Loucy (cell line): Measurements from ENCODE around the gene ITPRIP.

ENCODE experiments used
- H2AFZ ChIP-seq: fragments of 200-600 bp; sonication (generic); 2 replicates; pipeline ENCODE4 v1.6.0; 2016; ENCODE audit warnings: antibody characterized with exemption, mild to moderate bottlenecking, low read length, moderate library complexity
- H3F3A ChIP-seq: fragments of 200-600 bp; 2 replicates; pipeline ENCODE4 v1.6.0; 2016; ENCODE audit warnings: antibody characterized with exemption, low read depth, mild to moderate bottlenecking
- H3K27me3 ChIP-seq: fragments of 200-600 bp; sonication (generic); 2 replicates; pipeline ENCODE4 v1.6.1; 2014; ENCODE audit warnings: low read length, mild to moderate bottlenecking; ENCODE audit not compliant: insufficient read depth, poor library complexity, severe bottlenecking
- H3K36me3 ChIP-seq: fragments of 200-600 bp; sonication (generic); 2 replicates; pipeline ENCODE4 v1.6.1; 2016; ENCODE audit warnings: low read length; ENCODE audit not compliant: insufficient read depth
- H3K4me1 ChIP-seq: fragments of 200-600 bp; sonication (generic); 2 replicates; pipeline ENCODE4 v1.5.1; 2014; ENCODE audit warnings: low read length, mild to moderate bottlenecking; ENCODE audit not compliant: insufficient read depth, poor library complexity, severe bottlenecking
- H3K4me2 ChIP-seq: fragments of 200-600 bp; sonication (generic); 2 replicates; pipeline ENCODE4 v1.6.0; 2014; ENCODE audit warnings: antibody characterized with exemption, low read length, low read depth, mild to moderate bottlenecking; ENCODE audit not compliant: poor library complexity, severe bottlenecking
- H3K4me3 ChIP-seq: fragments of 200-600 bp; sonication (generic); 2 replicates; pipeline ENCODE4 v1.5.1; 2014; ENCODE audit warnings: low read length, mild to moderate bottlenecking, mixed read lengths; ENCODE audit not compliant: poor library complexity, severe bottlenecking
- H3K79me2 ChIP-seq: fragments of 200-600 bp; sonication (generic); 2 replicates; pipeline ENCODE4 v1.6.1; 2014; ENCODE audit warnings: low read length; ENCODE audit not compliant: insufficient read depth
- H3K9ac ChIP-seq: fragments of 200-600 bp; sonication (generic); 2 replicates; pipeline ENCODE4 v1.6.0; 2014; ENCODE audit warnings: mild to moderate bottlenecking, low read depth, low read length, moderate library complexity; ENCODE audit not compliant: poor library complexity, severe bottlenecking
- H3K9me2 ChIP-seq: fragments of 200-600 bp; sonication (generic); replicated peaks from 2 replicates; pipeline ENCODE4 v1.6.1; 2016; ENCODE audit warnings: low read depth, low read length, mixed read lengths
- H3K9me3 ChIP-seq: fragments of 200-600 bp; sonication (generic); 2 replicates; pipeline ENCODE4 v1.6.1; 2014; ENCODE audit warnings: mild to moderate bottlenecking, antibody characterized with exemption, low read length, low read depth; ENCODE audit not compliant: insufficient read depth
- H4K20me1 ChIP-seq: fragments of 200-600 bp; sonication (generic); 2 replicates; pipeline ENCODE4 v1.6.0; 2014; ENCODE audit warnings: antibody characterized with exemption, low read length, mild to moderate bottlenecking; ENCODE audit not compliant: insufficient read depth, poor library complexity, severe bottlenecking
- CTCF ChIP-seq: fragments of 200-600 bp; sonication (generic); conservative IDR thresholded peaks from 2 replicates; pipeline ENCODE4 v1.5.1; 2014; ENCODE audit warnings: mild to moderate bottlenecking, antibody characterized with exemption, low read length
- EZH2phosphoT487 ChIP-seq: fragments of 200-600 bp; IDR thresholded peaks from 2 replicates; pipeline ENCODE4 v1.6.1; 2018; ENCODE audit warnings: antibody characterized with exemption, mild to moderate bottlenecking, moderate library complexity, borderline replicate concordance

ITPRIP gene, protein sequence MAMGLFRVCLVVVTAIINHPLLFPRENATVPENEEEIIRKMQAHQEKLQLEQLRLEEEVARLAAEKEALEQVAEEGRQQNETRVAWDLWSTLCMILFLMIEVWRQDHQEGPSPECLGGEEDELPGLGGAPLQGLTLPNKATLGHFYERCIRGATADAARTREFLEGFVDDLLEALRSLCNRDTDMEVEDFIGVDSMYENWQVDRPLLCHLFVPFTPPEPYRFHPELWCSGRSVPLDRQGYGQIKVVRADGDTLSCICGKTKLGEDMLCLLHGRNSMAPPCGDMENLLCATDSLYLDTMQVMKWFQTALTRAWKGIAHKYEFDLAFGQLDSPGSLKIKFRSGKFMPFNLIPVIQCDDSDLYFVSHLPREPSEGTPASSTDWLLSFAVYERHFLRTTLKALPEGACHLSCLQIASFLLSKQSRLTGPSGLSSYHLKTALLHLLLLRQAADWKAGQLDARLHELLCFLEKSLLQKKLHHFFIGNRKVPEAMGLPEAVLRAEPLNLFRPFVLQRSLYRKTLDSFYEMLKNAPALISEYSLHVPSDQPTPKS

GRCh38 chr10:104337985-104338735 lies at the start of gene ITPRIP:
Gene ITPRIP, minus strand, starts transcription at chr10:104338465. Its CDS starts 22,414 bp downstream, at chr10:104316051.
- Histone ChIP-seq H3K9me2 (no peaks in the 10 kb centered on the region), H2AFZ (peak within 1 kb of the TSS; percentile 76), H3K9me3 (no peaks in the 10 kb centered on the region), H3K36me3 (no peaks in the 10 kb centered on the region), H3F3A (no peaks in the 10 kb centered on the region), H4K20me1 (peaks cover 42% of the 10 kb centered on the region), H3K4me3 (peak within 1 kb of the TSS; percentile 99), H3K4me2 (peak within 1 kb of the TSS; percentile 85), H3K79me2 (peaks cover 52% of the 10 kb centered on the region), H3K4me1 (peaks cover 56% of the 10 kb centered on the region), H3K9ac (peak within 1 kb of the TSS; percentile 90), H3K27me3 (no peaks in the 10 kb centered on the region)
- TF ChIP-seq CTCF (peak; percentile 43), EZH2phosphoT487 (no peak)

- Histone ChIP-seq H3K9ac (no peak overlapping the region), H3K4me3 (no peak overlapping the region), H3K36me3 (no peaks in the 10 kb centered on the region), H3K9me2 (no peaks in the 10 kb centered on the region), H3K4me2 (peak overlapping the region; percentile 22), H4K20me1 (no peaks in the 10 kb centered on the region), H3K4me1 (no peaks in the 10 kb centered on the region), H3K27me3 (no peaks in the 10 kb centered on the region), H3K79me2 (no peaks in the 10 kb centered on the region), H3K9me3 (no peaks in the 10 kb centered on the region), H3F3A (no peaks in the 10 kb centered on the region), H2AFZ (peak overlapping the region; percentile 60)
- TF ChIP-seq EZH2phosphoT487, result no peak
- no peak for TF ChIP-seq CTCF
Observed at GRCh38 chr10:104387130-104387888, 49.0 kb upstream of the ITPRIP start.

DNA sequence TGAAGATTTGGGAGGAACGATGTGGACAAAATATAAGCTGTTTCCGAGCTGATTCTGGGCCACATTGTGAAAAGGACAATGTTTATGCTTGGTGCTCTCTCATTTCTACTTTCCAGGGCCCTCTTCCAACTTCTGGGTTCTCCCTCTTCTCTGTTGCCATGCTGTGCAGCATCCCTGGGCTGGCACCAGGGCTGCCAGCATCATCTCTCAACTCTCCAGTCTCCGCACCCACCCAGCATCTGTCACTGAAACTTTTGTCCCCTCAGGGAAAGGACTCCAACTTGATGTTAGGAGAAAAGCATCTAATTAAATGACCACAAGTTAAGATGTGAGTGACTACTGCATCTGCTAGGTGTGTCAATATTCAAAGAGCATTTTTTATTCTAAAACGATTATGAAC lies 42.1 kb upstream of the ITPRIP start:
- TF ChIP-seq EZH2phosphoT487 (no peak), CTCF (no peak)
- Histone ChIP-seq H3K9me3 (no peaks in the 10 kb centered on the region), H3K9ac (no peak overlapping the region), H3K4me1 (no peaks in the 10 kb centered on the region), H2AFZ (no peak overlapping the region), H4K20me1 (no peaks in the 10 kb centered on the region), H3K9me2 (no peaks in the 10 kb centered on the region), H3K79me2 (no peaks in the 10 kb centered on the region), H3K4me3 (no peak overlapping the region), H3K36me3 (no peaks in the 10 kb centered on the region), H3K4me2 (no peak overlapping the region), H3F3A (no peaks in the 10 kb centered on the region), H3K27me3 (no peaks in the 10 kb centered on the region)
